H1 (cell line): ENCODE results near the gene ZNF536. TPM values are rescaled to one million over a fixed set of nuclear protein-coding genes. Genes with fewer than 3 reads are reported as not detected.

Experiments used
- CTCF ChIA-PET: fragments of 300-600 bp; sonication (Branson Sonifier 250); formaldehyde crosslinking; loops from one replicate; lab custom pipeline; 2021; ENCODE audit not compliant: partially characterized antibody; lab: Charles Lee
- POLR2A ChIA-PET: fragments of 300-600 bp; sonication (Branson Sonifier 250); formaldehyde crosslinking; loops from one replicate; lab custom pipeline; 2021; ENCODE audit warnings: inconsistent platforms; ENCODE audit not compliant: partially characterized antibody; lab: Charles Lee
- DNase-seq, 2 experiments: peaks; one replicate each; pipeline versions ENCODE4 v3.0.0 to v3.0.0-alpha.2; 2010 to 2022; ENCODE audit warnings: low spot score in 2 of 2, low read depth in 1 of 2, mixed read lengths in 1 of 2
- FAIRE-seq: peaks from 2 replicates; lab custom pipeline; 2011; peaks lifted over from hg19 to GRCh38; lab: Jason Lieb, UNC
- H2AFZ ChIP-seq: 2 replicates; pipeline ENCODE4 v1.8.1; 2012; ENCODE audit warnings: low read length, inconsistent platforms
- H2AK5ac ChIP-seq: 2 replicates; pipeline ENCODE4 v1.6.1; 2013; ENCODE audit warnings: low read depth, low read length
- H2BK120ac ChIP-seq: replicated peaks from 2 replicates; pipeline ENCODE3; 2013; ENCODE audit warnings: low read depth, low read length, inconsistent platforms
- H2BK12ac ChIP-seq: 2 replicates; pipeline ENCODE4 v1.6.1; 2013; ENCODE audit warnings: low read depth, low read length
- H2BK15ac ChIP-seq: 2 replicates; pipeline ENCODE4 v1.6.1; 2013; ENCODE audit warnings: low read length
- H2BK20ac ChIP-seq: 2 replicates; pipeline ENCODE4 v1.6.1; 2013; ENCODE audit warnings: low read length
- H2BK5ac ChIP-seq: 2 replicates; pipeline ENCODE4 v1.6.1; 2013; ENCODE audit warnings: low read depth, low read length
- H3K14ac ChIP-seq: 2 replicates; pipeline ENCODE4 v1.6.1; 2013; ENCODE audit warnings: inconsistent platforms; ENCODE audit not compliant: insufficient read length
- H3K18ac ChIP-seq: 2 replicates; pipeline ENCODE4 v1.6.1; 2013; ENCODE audit warnings: low read length; ENCODE audit errors: extremely low read depth
- H3K23ac ChIP-seq: 2 replicates; pipeline ENCODE4 v1.6.1; 2013; ENCODE audit warnings: inconsistent platforms; ENCODE audit not compliant: insufficient read length
- H3K23me2 ChIP-seq: 2 replicates; pipeline ENCODE4 v1.6.1; 2013; ENCODE audit warnings: low read depth, low read length
- H3K27ac ChIP-seq: 2 replicates; pipeline ENCODE4 v1.6.1; 2011; ENCODE audit warnings: low read depth, low read length, inconsistent platforms
- H3K27me3 ChIP-seq, 4 experiments: replicated peaks in 1 of 4; 1 replicate in 1 of 4; 2 replicates in 3 of 4; pipeline versions ENCODE4 v1.6.1 to v1.8.1; 2011 to 2013; ENCODE audit warnings: low read length in 3 of 4, mild to moderate bottlenecking in 3 of 4, inconsistent platforms in 2 of 4, mixed read lengths in 2 of 4, moderate library complexity in 1 of 4; ENCODE audit not compliant: control insufficient read depth in 3 of 4, insufficient read depth in 3 of 4; ENCODE audit errors: extremely low read depth in 1 of 4
- H3K36me3 ChIP-seq, 4 experiments: 2 replicates each; pipeline versions ENCODE4 v1.6.1 to v1.8.1; 2011 to 2013; ENCODE audit warnings: mild to moderate bottlenecking in 4 of 4, low read length in 3 of 4, moderate library complexity in 2 of 4, control low read depth in 1 of 4, inconsistent platforms in 1 of 4; ENCODE audit not compliant: insufficient read depth in 4 of 4, control insufficient read depth in 2 of 4
- H3K4ac ChIP-seq: replicated peaks from 2 replicates; pipeline ENCODE3; 2013; ENCODE audit warnings: low read length, low read depth, mixed read lengths, inconsistent platforms; ENCODE audit not compliant: insufficient read length
- H3K4me1 ChIP-seq, 4 experiments: replicated peaks in 1 of 4; 1 replicate in 1 of 4; 2 replicates in 3 of 4; pipeline versions ENCODE4 v1.6.1 to v1.8.1; 2011 to 2013; ENCODE audit warnings: low read length in 3 of 4, inconsistent platforms in 2 of 4, mixed read lengths in 1 of 4; ENCODE audit not compliant: insufficient read depth in 4 of 4, control insufficient read depth in 3 of 4
- H3K4me2 ChIP-seq, 2 experiments: 2 replicates each; pipeline versions ENCODE4 v1.6.1 to v1.8.1; 2011 to 2013; ENCODE audit warnings: low read depth in 2 of 2, low read length in 2 of 2, control low read depth in 1 of 2, inconsistent platforms in 1 of 2, mild to moderate bottlenecking in 1 of 2; ENCODE audit not compliant: insufficient read depth in 1 of 2
- H3K4me3 ChIP-seq, 4 experiments: fragments of 200-600, 300-600 bp in 1 of 4; sonication (generic), shearing (Covaris generic), sonication (Bioruptor Twin) in 1 of 4; 2 replicates each; pipeline versions ENCODE4 v1.5.1 to v1.8.1; 2011 to 2016; ENCODE audit warnings: low read length in 4 of 4, low read depth in 3 of 4, control low read depth in 2 of 4, inconsistent platforms in 2 of 4, mild to moderate bottlenecking in 2 of 4, mixed read lengths in 1 of 4, moderate library complexity in 1 of 4; ENCODE audit not compliant: insufficient read depth in 2 of 4; ENCODE audit errors: extremely low read depth in 1 of 4
- H3K56ac ChIP-seq: replicated peaks from 2 replicates; pipeline ENCODE3; 2013; ENCODE audit warnings: low read depth, mild to moderate bottlenecking, mixed read lengths, low read length, inconsistent platforms; ENCODE audit not compliant: insufficient read length
- H3K79me1 ChIP-seq: 2 replicates; pipeline ENCODE4 v1.6.1; 2013; ENCODE audit warnings: low read depth, low read length, control low read depth
- H3K79me2 ChIP-seq, 2 experiments: 2 replicates each; pipeline versions ENCODE4 v1.6.1 to v1.8.1; 2012 to 2013; ENCODE audit warnings: low read length in 2 of 2, mild to moderate bottlenecking in 2 of 2, inconsistent platforms in 1 of 2; ENCODE audit not compliant: insufficient read depth in 2 of 2, control insufficient read depth in 1 of 2
- H3K9ac ChIP-seq, 4 experiments: replicated peaks in 1 of 4; 1 replicate in 1 of 4; 2 replicates in 3 of 4; pipeline versions ENCODE4 v1.6.1 to v1.8.1; 2011 to 2013; ENCODE audit warnings: low read depth in 3 of 4, low read length in 3 of 4, control low read depth in 2 of 4, mild to moderate bottlenecking in 2 of 4, moderate library complexity in 2 of 4, inconsistent platforms in 1 of 4; ENCODE audit errors: extremely low read depth in 1 of 4
- H3K9me3 ChIP-seq, 2 experiments: 2 replicates each; pipeline versions ENCODE4 v1.6.1 to v1.8.1; 2012 to 2013; ENCODE audit warnings: mild to moderate bottlenecking in 2 of 2, moderate library complexity in 2 of 2, control low read depth in 1 of 2, inconsistent platforms in 1 of 2, low read depth in 1 of 2, low read length in 1 of 2, mixed read lengths in 1 of 2; ENCODE audit not compliant: insufficient read depth in 2 of 2
- H4K20me1 ChIP-seq, 2 experiments: replicated peaks in 1 of 2; 2 replicates each; pipeline versions ENCODE3 to v1.8.1; 2011 to 2013; ENCODE audit warnings: inconsistent platforms in 2 of 2, low read length in 2 of 2, mild to moderate bottlenecking in 1 of 2; ENCODE audit not compliant: insufficient read depth in 2 of 2, control insufficient read depth in 1 of 2
- H4K5ac ChIP-seq: 2 replicates; pipeline ENCODE4 v1.6.1; 2013; ENCODE audit warnings: low read length, low read depth, mixed read lengths, inconsistent platforms; ENCODE audit not compliant: insufficient read length
- H4K8ac ChIP-seq: 2 replicates; pipeline ENCODE4 v1.8.0; 2013; ENCODE audit warnings: mild to moderate bottlenecking, moderate library complexity, low read length, inconsistent platforms; ENCODE audit not compliant: insufficient read depth; ENCODE audit errors: extremely low read depth
- H4K91ac ChIP-seq: replicated peaks from 2 replicates; pipeline ENCODE3; 2013; ENCODE audit warnings: low read length, mixed read lengths, inconsistent platforms; ENCODE audit not compliant: insufficient read length
- FOSL1 ChIP-seq: IDR thresholded peaks from 2 replicates; pipeline ENCODE4 v1.6.1; 2011; ENCODE audit warnings: mild to moderate bottlenecking, low read depth, low read length, moderate library complexity; ENCODE audit not compliant: insufficient read depth
- KDM1A ChIP-seq: fragments of 200-600, 300-600 bp; sonication (generic); IDR thresholded peaks from 2 replicates; pipeline ENCODE4 v1.7.1; 2016; ENCODE audit warnings: mild to moderate bottlenecking, low read length, borderline replicate concordance
- RFX5 ChIP-seq: IDR thresholded peaks from 2 replicates; pipeline ENCODE4 v1.6.1; 2011; ENCODE audit warnings: low read depth, low read length, improper control_type of control experiment, borderline replicate concordance
- SAP30 ChIP-seq: fragments of 300-600 bp; sonication (generic); IDR thresholded peaks from 2 replicates; pipeline ENCODE4 v1.7.1; 2012; ENCODE audit warnings: low read length, moderate library complexity, mild to moderate bottlenecking, inconsistent platforms; ENCODE audit not compliant: insufficient read depth, insufficient replicate concordance
- WGBS, 2 experiments: shearing (Covaris generic) in 1 of 2; methylation state at CpG; one replicate each; pipeline versions ENCODE4 v1.1.6 to v1.1.7; 2013 to 2015; ENCODE audit warnings: low lambda C conversion rate in 2 of 2, mixed read lengths in 2 of 2, inconsistent platforms in 1 of 2, low coverage in 1 of 2, missing lambda C conversion rate in 1 of 2; ENCODE audit not compliant: insufficient replicate concordance in 2 of 2, insufficient coverage in 1 of 2, insufficient read length in 1 of 2; ENCODE audit errors: extremely low coverage in 1 of 2, missing lambda C conversion rate in 1 of 2; 5-methylcytosine and 5-hydroxymethylcytosine counted together
- polyA plus RNA-seq, 7 experiments: library from polyadenylated mRNA; depleted of rRNA in 3 of 7; stranded (reverse) in 5 of 7; unstranded in 2 of 7; fragments of >200 nt in 5 of 7; fragments of 200-250 nt in 2 of 7; gene quantifications; 1 replicate in 5 of 7; 2 replicates in 1 of 7; 4 replicates in 1 of 7; pipeline versions ENCODE4 v1.2.1 to v1.2.3, GENCODE V29; 2011 to 2013; ENCODE audit warnings: missing spikeins in 2 of 7, mixed read lengths in 2 of 7
- total RNA-seq: library from RNA; stranded (reverse); fragmentation: NEBNext Ultra II Directional; extraction: Animal tissue kit (Norgen Biotek cat#: 25700); gene quantifications from 2 replicates; pipeline ENCODE4 v1.2.1, GENCODE V29; 2021

The ZNF536 gene
- total and polyA plus RNA-seq, 2 of the 8 experiments (the other 6 are each of a cell fraction or from before 2014, with no cell fraction given), result 0.09 to 0.11 TPM

GRCh38 chr19:30401956-30402355 lies 29.8 kb downstream of the ZNF536 start:
- POLR2A ChIA-PET, result interaction anchor here (0.6 to 1.2 kb wide), 2 partner anchors 11 to 193 kb away, joined by 3 read pairs; no protein-coding TSS in a partner anchor
- no peak for FAIRE-seq
- no peak overlapping the region for H2BK120ac ChIP-seq
- no peaks in the 10 kb centered on the region for H3K79me2 ChIP-seq
- no peak overlapping the region for H3K56ac ChIP-seq
- H3K23ac ChIP-seq, result no peak overlapping the region
- H2BK15ac ChIP-seq, result no peak overlapping the region
- H3K4me1 ChIP-seq, result peaks cover 0 to 7% (median 2%) of the 10 kb centered on the region in 4 experiments; a peak in 4 of 7 replicates
- H2AFZ ChIP-seq, result no peak overlapping the region
- no peaks in the 10 kb centered on the region for H3K9me3 ChIP-seq
- H3K4me3 ChIP-seq, result no peak overlapping the region
- no peak overlapping the region for H2AK5ac ChIP-seq
- H3K79me1 ChIP-seq, result no peaks in the 10 kb centered on the region; the same call in 1 of the 2 replicates
- CTCF ChIA-PET, result interaction anchor here (0.6 to 1.8 kb wide), 5 partner anchors 9 to 177 kb away, joined by 3 to 4 read pairs (median 3); no protein-coding TSS in a partner anchor
- WGBS, 2 experiments, result 90% methylated on average over 4 of the region's 4 CpGs; no CpG with 5 or more reads in 1 of the 2 experiments
- DNase-seq, result no peak
- H2BK5ac ChIP-seq, result no peak overlapping the region
- no peaks in the 10 kb centered on the region for H3K36me3 ChIP-seq
- H4K5ac ChIP-seq, result no peak overlapping the region
- H4K91ac ChIP-seq, result no peak overlapping the region
- no peak overlapping the region for H3K18ac ChIP-seq
- no peaks in the 10 kb centered on the region for H3K23me2 ChIP-seq
- H3K27ac ChIP-seq, result no peak overlapping the region
- no peak overlapping the region for H3K4me2 ChIP-seq
- H3K14ac ChIP-seq, result no peak overlapping the region
- H3K9ac ChIP-seq, result no peak overlapping the region
- H3K4ac ChIP-seq, result no peak overlapping the region
- no peaks in the 10 kb centered on the region for H3K27me3 ChIP-seq
- H4K20me1 ChIP-seq, result no peaks in the 10 kb centered on the region
- H4K8ac ChIP-seq, result no peak overlapping the region
- H2BK20ac ChIP-seq, result no peak overlapping the region
- TF ChIP-seq FOSL1, result no peak
- TF ChIP-seq SAP30, result no peak
- TF ChIP-seq KDM1A, result no peak
- no peak for TF ChIP-seq RFX5
- no peak overlapping the region for H2BK12ac ChIP-seq
